Activated B cell treated with CpG ODN at 0.5 μM for 24 hours (primary cell): ENCODE data around the gene AGAP1. TPM values are rescaled to one million over a fixed set of nuclear protein-coding genes. Genes with fewer than 3 reads are reported as not detected.

Source experiments
- ATAC-seq: fragments of 200-7000 bp; cut with Tn5 transposase; one replicate; pipeline ENCODE4 v1.10.0; 2021; ENCODE audit warnings: low read depth, mild to moderate bottlenecking, moderate library complexity
- CTCF ChIA-PET: fragments of 350-600 bp; sonication (Branson Sonifier 250); formaldehyde crosslinking; loops from one replicate; lab custom pipeline; 2021; ENCODE audit warnings: antibody characterized with exemption; lab: Charles Lee
- POLR2A ChIA-PET: fragments of 350-600 bp; sonication (Branson Sonifier 250); formaldehyde crosslinking; loops from one replicate; lab custom pipeline; 2021; ENCODE audit warnings: antibody characterized with exemption; lab: Charles Lee
- DNase-seq: peaks from one replicate; pipeline ENCODE4 v3.0.0; 2022
- H3K27ac Mint-ChIP-seq: one replicate; pipeline ENCODE4 v1.8.0; 2020; ENCODE audit warnings: mixed read lengths
- H3K27me3 Mint-ChIP-seq: one replicate; pipeline ENCODE4 v1.8.0; 2021; ENCODE audit warnings: mixed read lengths
- H3K36me3 Mint-ChIP-seq: one replicate; pipeline ENCODE4 v1.8.0; 2021; ENCODE audit warnings: low read depth, mixed read lengths
- H3K4me1 Mint-ChIP-seq: one replicate; pipeline ENCODE4 v1.8.0; 2021; ENCODE audit warnings: mixed read lengths
- H3K4me3 Mint-ChIP-seq: one replicate; pipeline ENCODE4 v1.8.0; 2020; ENCODE audit warnings: mild to moderate bottlenecking, mixed read lengths
- H3K9me3 Mint-ChIP-seq: one replicate; pipeline ENCODE4 v1.8.0; 2020; ENCODE audit warnings: mixed read lengths
- intact Hi-C: fragments of 100-400 bp; cut with micrococcal nuclease; formaldehyde crosslinking; loops from one replicate; pipeline ENCODE4 v1.15.1; 2024
- total RNA-seq: library from RNA; stranded (reverse); gene quantifications from 2 replicates; pipeline ENCODE4 v1.2.3, GENCODE V29; 2022
- TF ChIP-seq, protein P1 (sequence below): fragments of 200-600 bp; IDR thresholded peaks from one replicate; pipeline ENCODE4 v1.8.0; 2022; ENCODE audit warnings: antibody characterized with exemption, mild to moderate bottlenecking

The AGAP1 gene
- total RNA-seq, 1 donor from 2014 or later: not detected

DNA sequence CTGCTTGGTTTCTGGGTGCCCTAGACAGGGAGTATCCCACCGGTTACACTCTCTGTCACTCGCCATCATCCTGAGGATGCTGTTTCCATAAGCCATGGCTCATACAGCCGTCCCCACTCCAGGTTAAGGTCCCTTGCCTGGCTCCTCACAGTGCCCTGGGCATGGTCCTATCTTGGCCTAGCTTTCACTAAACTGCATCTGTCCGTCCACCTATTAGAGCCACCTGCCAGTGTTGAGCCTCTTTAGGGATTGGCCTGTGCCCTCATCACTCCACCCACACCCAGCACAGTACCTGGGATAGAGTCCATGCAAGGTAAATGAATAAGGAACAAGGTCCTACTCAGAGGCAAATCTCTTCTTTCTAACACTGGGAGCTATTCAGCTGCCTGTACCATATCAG lies 354.2 kb downstream of the AGAP1 start:
- H3K9me3 Mint-ChIP-seq: no peaks in the 10 kb centered on the region
- no peaks in the 10 kb centered on the region for H3K36me3 Mint-ChIP-seq
- no peak for DNase-seq
- intact Hi-C loops: no loop called here
- CTCF ChIA-PET: no interaction called here
- no peak overlapping the region for H3K27ac Mint-ChIP-seq
- peaks cover 3% of the 10 kb centered on the region for H3K27me3 Mint-ChIP-seq
- H3K4me1 Mint-ChIP-seq: no peaks in the 10 kb centered on the region
- TF ChIP-seq, protein P1, sequence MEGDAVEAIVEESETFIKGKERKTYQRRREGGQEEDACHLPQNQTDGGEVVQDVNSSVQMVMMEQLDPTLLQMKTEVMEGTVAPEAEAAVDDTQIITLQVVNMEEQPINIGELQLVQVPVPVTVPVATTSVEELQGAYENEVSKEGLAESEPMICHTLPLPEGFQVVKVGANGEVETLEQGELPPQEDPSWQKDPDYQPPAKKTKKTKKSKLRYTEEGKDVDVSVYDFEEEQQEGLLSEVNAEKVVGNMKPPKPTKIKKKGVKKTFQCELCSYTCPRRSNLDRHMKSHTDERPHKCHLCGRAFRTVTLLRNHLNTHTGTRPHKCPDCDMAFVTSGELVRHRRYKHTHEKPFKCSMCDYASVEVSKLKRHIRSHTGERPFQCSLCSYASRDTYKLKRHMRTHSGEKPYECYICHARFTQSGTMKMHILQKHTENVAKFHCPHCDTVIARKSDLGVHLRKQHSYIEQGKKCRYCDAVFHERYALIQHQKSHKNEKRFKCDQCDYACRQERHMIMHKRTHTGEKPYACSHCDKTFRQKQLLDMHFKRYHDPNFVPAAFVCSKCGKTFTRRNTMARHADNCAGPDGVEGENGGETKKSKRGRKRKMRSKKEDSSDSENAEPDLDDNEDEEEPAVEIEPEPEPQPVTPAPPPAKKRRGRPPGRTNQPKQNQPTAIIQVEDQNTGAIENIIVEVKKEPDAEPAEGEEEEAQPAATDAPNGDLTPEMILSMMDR: no peak
- no peak for ATAC-seq
- POLR2A ChIA-PET: no interaction called here
- H3K4me3 Mint-ChIP-seq: no peak overlapping the region

DNA sequence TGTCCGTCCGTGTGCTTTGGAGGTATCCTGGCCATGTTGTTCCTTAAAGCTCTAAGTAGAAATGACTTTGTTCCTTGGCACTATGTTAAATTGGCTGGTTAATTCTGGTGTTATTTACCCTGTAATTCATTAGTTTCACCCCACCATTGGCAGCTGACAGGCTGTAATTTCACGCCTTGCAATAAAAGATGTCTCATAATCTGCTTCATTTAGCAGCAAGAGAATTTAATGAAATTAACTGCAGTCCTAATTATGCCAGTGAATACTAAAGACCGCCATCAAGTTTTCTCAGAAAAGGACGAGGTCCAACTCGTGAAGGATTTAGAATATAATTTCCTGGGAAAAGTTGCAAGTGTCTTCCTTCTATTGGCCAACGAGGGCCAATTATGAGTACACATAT lies 355.1 kb downstream of the AGAP1 start:
- intact Hi-C loops: no loop called here
- ChIA-PET CTCF (no interaction called here), POLR2A (no interaction called here)
- TF ChIP-seq, protein P1: no peak
- DNase-seq (no peak), ATAC-seq (no peak)
- peaks cover 3% of the 10 kb centered on the region for H3K27me3 Mint-ChIP-seq
- H3K27ac Mint-ChIP-seq: no peak overlapping the region
- H3K36me3 Mint-ChIP-seq: no peaks in the 10 kb centered on the region
- H3K4me1 Mint-ChIP-seq: no peaks in the 10 kb centered on the region
- no peaks in the 10 kb centered on the region for H3K9me3 Mint-ChIP-seq
- H3K4me3 Mint-ChIP-seq: no peak overlapping the region

DNA sequence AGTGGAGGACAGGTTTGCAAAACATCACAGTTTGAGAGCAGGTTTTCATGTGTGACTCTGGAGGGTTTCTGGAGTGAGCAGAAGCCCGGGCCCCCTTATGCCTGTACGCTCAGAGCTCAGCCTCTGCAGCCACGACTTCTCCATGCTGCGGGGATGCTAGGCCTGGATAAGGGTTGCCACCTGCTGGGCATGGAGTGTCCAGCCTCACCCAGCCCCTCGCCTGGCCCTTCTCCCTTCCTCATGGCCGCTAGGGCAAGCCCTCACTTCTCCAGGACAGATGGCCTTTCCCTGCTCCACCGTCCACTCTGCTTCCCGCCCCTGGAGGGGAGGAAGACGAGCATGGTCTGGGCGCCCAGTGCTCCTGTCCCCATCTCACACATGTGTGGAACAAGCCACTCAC lies 355.6 kb downstream of the AGAP1 start:
- TF ChIP-seq, protein P1: no peak
- H3K4me1 Mint-ChIP-seq: no peaks in the 10 kb centered on the region
- DNase-seq (no peak), ATAC-seq (no peak)
- no peak overlapping the region for H3K4me3 Mint-ChIP-seq
- no peak overlapping the region for H3K27ac Mint-ChIP-seq
- H3K27me3 Mint-ChIP-seq: peaks cover 3% of the 10 kb centered on the region
- CTCF ChIA-PET: no interaction called here
- POLR2A ChIA-PET: no interaction called here
- intact Hi-C loops: no loop called here
- H3K36me3 Mint-ChIP-seq: no peaks in the 10 kb centered on the region
- H3K9me3 Mint-ChIP-seq: no peaks in the 10 kb centered on the region

DNA sequence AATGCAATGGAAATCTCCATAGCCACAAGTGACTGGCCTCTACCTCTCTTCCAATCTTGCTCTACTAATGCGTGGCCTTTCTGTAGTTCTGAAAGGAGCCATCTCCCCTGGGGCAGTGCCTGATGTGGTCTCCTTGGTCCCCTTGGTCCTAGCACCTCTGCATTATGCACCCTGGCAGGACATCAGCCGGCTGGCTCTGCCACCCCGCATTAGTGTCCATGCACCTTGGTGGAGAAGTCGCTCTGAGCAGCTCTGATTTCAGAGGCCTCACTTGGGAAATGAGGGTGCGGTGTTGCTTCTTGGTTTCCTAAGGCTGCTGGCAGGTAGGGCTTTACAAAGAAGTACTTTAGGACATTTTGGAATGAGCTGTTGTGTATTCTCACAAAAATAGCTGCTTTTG lies 356.4 kb downstream of the AGAP1 start:
- Mint-ChIP-seq H3K27ac (no peak overlapping the region), H3K36me3 (no peaks in the 10 kb centered on the region), H3K27me3 (peaks cover 3% of the 10 kb centered on the region), H3K9me3 (no peaks in the 10 kb centered on the region), H3K4me3 (no peak overlapping the region), H3K4me1 (no peaks in the 10 kb centered on the region)
- CTCF ChIA-PET: no interaction called here
- DNase-seq: no peak
- POLR2A ChIA-PET: no interaction called here
- ATAC-seq: no peak
- intact Hi-C loops: no loop called here
- TF ChIP-seq, protein P1: no peak

DNA sequence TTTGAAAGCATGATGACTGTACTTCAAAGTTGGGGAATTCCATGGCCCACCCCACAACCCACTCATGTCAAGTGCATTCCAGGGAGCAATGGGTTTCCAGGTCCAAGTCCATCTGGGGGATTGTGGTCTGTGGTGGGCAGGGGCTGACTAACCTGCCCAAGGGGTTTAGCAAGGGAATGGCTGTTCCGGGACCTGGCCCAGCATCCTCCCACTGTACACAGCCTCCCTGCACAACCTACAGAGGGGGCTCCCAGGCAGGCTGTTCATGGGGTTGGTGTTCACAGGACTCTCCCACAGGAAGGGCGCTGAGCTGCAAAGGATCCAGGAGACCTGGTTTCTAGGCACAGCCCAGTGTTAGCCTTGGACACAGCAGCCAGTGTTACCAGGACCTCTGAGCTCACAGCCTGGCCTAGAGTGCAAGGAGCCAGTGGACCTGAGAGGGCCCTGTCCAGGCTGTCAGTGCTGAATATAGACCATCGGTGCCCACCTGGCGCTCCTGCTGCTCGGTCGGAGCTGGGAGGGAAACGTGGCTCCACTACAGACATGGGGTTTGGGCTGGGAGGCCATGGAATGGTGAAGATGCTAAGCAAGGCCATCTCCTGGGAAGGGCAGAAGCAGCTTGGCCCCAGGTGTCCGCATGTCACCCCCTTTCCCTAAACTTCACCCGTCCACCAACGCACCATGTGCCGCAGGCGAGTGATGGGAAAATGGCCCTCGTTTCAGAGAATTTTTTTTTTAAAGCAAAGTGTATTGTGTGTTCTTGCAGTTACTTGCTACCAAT lies 357.1 kb downstream of the AGAP1 start:
- intact Hi-C loops: no loop called here
- H3K9me3 Mint-ChIP-seq: no peaks in the 10 kb centered on the region
- DNase-seq: no peak
- H3K4me3 Mint-ChIP-seq: no peak overlapping the region
- no peak for ATAC-seq
- no peak overlapping the region for H3K27ac Mint-ChIP-seq
- ChIA-PET CTCF (no interaction called here), POLR2A (no interaction called here)
- peaks cover 3% of the 10 kb centered on the region for H3K27me3 Mint-ChIP-seq
- no peaks in the 10 kb centered on the region for H3K4me1 Mint-ChIP-seq
- H3K36me3 Mint-ChIP-seq: no peaks in the 10 kb centered on the region
- TF ChIP-seq, protein P1: no peak
